T-helper 22 cell (primary cell): ENCODE measurements around the gene CX3CR1.

Experiments
- DNase-seq: peaks from one replicate; pipeline ENCODE4 v3.0.0-alpha.2; 2020; ENCODE audit warnings: low read depth

CX3CR1 gene

DNA sequence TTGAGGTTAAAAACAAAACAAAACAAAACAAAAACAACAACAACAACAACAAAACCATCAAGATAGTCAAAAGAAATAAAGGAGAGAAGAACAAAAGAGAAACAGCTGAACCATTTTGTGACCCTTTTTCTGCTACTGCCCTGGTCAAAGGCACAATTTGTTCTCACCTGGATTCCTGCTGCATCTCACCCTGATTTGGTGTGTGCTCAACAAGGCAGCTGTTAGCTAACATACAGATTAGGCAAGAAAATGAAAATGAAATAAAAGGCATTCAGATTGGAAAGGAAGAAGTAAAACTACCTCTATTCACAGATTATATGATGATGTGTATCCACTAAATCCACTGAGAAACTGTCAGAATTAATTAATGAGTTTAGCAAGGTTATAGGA lies 58.7 kb downstream of the CX3CR1 start:
- no peak for DNase-seq

DNA sequence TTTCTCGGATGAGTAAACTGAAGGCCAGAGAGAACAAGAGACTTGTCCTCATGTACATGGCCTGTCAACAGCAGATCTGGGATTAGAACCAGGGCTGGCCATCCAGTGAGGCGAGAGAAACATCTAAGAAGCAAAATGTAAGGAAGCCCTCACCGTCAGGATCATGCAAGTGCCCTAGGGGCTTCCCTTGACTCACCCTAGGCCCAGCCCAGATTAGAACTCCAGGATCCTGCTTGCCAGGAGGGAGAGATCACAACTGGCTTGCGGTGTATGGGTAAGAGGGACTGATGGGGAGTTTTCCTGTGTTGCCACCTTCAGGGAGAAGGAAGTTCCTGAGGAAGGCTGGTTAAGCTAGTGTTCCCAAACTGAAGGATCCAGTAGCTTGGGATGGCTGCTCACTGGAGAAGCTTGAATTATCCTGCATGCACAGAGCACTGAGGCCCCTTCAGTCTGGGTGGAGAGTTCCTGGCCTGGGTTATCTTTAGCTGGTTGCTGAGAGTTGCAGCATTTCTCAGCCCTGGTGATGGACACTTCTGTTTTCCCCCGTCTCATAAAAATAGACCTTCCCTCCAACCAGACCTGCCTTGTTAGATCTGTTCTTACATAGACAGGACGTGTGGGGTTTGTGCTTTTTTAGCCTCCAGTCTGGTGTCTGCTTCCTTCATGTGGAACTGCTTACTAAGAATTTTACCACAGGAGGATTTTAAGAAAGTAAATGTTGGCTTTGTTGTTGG lies 59.3 kb downstream of the CX3CR1 start:
- DNase-seq: no peak

DNA sequence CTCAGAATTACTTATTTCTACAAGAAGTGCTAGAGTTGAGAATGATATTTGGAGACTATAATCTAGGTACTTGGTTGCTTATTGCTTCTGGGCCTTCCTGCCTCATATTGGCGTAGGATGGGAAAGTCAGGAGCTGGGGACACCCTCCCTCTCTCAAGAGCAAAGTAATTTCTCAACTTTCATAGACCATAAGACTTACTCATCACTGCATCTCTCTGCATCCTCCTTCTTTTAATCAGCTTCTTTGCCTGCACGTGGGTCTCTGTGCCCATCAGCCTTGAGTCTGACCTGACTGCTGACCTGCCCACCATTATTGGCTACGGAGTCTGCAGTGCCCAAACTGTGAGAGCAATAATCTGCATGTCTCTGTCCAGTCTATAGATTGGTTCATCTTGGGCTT lies 60.1 kb downstream of the CX3CR1 start:
- DNase-seq: no peak

DNA sequence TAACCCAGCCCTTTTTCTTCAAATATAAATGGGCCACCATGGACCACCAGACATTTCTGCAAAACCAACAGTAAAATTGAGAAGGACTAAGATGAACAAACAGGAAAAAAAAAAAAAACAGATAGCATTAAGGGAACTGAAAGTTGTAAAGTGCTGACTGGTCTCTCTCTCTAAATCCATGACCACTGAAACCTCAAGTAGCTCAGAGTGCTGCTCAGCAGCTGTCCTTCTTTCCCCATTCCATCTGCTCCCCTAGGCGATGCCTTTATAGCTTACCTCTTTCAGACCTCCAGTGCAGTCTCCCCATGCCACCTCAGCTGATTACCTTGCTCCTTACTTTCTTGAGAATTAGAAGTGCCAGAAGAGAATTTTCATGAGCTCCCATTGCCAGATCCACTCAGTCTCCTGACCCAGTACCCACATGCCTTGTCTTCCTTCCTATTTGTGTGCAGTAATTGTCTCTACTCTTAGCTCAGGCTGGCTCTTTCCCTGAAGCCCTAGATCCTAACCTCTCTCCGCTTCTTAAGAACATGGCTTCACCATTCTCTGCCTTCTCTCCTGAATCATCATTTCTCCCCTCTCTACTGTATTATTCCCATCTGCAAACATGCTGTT lies 63.6 kb downstream of the CX3CR1 start:
- DNase-seq: no peak

DNA sequence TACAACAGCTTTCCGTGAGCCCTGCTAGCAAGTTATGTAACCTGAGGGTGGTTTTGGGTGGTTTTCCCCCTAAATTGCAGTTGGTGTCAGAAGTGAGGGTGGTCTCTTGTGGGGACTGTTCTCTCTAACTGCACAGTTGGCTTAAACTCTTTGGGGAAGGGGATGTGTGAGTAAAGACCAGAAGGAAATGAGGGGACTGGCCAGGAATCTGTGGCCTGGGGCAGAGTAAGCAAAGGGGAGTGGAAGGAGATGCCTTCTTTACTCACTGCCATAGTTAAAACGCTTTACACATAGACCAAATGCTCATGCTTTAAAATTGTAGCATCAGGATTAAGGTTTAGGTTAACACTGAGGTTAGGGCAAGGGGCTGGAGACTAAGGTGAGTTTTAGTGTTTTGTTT lies 66.2 kb downstream of the CX3CR1 start:
- no peak for DNase-seq
